D721Med (cell line): ENCODE results near the gene SLC29A2.

ENCODE experiments used
- DNase-seq: peaks from one replicate; pipeline ENCODE4 v3.0.0; 2011; ENCODE audit warnings: low spot score; ENCODE audit not compliant: insufficient read length
- FAIRE-seq: peaks from 2 replicates; lab custom pipeline; 2011; peaks lifted over from hg19 to GRCh38; lab: Jason Lieb, UNC
- TF ChIP-seq, protein P1 (sequence below): IDR thresholded peaks from 2 replicates; pipeline ENCODE4 v1.5.1; 2012; ENCODE audit warnings: mild to moderate bottlenecking, control low read depth; ENCODE audit not compliant: insufficient read depth; ENCODE audit errors: missing control alignments

SLC29A2 gene

DNA sequence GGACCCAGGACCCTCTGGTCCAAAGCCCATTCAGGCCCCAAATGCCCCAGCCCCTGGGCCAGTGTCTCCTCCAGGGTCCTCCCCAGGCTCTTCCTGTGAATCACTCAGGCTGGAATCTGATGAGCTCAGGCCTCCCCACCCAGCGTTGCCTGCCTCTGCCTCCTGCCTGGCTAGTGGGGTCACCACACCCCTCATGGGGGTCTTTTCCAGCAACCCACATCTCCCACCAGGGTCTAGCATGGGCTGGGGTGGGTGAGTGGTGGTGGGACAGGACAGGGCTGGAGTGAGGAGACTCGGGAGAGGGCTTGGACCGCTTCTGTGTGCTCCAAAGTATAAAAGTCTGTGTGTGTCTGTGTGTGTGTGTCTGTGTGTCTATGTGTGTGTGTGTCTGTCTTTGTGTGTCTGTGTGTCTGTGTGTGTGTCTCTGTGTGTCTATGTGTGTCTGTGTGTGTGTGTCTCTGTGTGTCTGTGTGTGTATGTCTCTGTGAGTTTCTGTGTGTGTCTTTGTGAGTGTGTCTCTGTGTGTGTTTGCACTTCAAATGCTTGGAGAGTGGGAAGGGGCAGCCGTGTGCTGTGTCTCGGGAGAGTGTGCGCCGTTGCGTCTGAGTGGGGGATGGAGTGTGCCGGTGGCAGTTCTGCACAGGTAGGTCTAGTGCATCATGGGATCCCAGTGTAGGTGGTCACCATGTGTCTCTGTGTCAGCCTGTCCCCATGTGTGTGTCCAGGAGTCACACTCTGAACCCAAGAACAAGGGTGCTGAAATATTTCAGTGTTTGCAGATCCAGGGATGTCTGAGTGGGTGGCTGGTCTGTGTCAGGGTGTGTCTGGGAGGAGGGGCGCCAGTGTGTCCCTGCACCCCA lies 44.2 kb downstream of the SLC29A2 start:
- TF ChIP-seq, protein P1, sequence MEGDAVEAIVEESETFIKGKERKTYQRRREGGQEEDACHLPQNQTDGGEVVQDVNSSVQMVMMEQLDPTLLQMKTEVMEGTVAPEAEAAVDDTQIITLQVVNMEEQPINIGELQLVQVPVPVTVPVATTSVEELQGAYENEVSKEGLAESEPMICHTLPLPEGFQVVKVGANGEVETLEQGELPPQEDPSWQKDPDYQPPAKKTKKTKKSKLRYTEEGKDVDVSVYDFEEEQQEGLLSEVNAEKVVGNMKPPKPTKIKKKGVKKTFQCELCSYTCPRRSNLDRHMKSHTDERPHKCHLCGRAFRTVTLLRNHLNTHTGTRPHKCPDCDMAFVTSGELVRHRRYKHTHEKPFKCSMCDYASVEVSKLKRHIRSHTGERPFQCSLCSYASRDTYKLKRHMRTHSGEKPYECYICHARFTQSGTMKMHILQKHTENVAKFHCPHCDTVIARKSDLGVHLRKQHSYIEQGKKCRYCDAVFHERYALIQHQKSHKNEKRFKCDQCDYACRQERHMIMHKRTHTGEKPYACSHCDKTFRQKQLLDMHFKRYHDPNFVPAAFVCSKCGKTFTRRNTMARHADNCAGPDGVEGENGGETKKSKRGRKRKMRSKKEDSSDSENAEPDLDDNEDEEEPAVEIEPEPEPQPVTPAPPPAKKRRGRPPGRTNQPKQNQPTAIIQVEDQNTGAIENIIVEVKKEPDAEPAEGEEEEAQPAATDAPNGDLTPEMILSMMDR = no peak
- FAIRE-seq = no peak
- DNase-seq = no peak

DNA sequence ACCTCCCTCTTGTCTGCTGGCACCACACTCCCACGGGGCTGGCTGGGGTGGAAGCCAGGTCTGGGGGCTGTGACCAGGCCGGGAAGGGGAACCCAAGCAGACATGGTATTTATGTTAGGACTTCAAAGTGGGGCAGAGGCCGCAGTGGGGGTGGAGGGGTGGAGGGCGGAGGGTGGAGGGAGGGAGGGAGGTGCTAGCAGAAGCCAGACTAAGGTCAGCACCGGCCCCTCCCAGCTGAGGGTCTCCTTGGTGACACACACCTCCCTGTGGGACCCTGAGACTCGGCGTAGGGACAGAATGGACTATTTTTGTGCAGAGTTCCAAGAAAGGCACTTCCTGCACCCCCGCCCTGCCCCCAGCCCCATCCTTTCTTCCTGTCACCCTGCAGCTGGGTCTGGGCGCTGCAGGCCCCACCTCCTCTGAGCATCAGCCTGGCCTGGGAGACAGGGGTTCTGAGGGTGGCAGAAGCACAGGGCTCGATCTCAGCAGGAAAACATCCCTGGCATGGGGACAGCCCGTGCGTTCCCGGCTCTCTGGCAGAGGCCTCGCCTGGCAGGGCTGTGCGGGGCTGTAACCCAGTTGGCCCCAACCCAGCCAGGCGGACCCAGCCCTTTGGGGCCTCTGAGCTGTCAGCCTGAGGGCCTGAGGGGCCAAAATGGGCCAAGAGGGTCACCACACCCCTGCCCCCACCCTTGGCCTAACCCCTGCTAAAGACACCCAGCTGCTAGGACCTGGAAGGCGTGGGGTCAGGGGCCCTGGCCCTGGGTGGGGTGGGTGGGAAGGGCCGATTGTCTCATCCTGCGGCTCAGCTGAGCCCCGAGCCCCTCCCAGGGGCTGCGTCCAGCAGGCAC lies 45.1 kb downstream of the SLC29A2 start:
- TF ChIP-seq, protein P1 = no peak
- FAIRE-seq (no peak), DNase-seq (no peak)

DNA sequence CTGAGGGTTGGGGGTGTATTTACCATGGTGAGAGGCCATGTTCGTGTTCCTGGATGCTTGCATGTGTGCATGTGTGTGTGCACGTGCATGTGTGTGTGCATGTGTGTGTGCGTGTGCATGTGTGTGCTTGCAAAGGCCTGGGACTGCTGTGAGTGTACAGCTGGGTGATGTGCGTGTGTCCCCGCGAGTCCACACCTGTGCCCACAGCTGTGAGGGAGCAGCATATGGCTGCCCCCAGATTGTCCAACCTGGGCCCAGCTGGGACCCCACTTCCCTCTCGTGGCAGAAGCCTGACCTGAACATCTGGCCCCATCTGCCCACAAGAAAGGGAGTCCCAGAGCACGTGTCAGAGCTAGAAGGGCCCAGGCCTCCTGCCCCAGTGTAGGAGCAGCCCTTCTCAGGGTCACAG lies 46.3 kb downstream of the SLC29A2 start:
- no peak for FAIRE-seq
- TF ChIP-seq, protein P1 = no peak
- DNase-seq = no peak

DNA sequence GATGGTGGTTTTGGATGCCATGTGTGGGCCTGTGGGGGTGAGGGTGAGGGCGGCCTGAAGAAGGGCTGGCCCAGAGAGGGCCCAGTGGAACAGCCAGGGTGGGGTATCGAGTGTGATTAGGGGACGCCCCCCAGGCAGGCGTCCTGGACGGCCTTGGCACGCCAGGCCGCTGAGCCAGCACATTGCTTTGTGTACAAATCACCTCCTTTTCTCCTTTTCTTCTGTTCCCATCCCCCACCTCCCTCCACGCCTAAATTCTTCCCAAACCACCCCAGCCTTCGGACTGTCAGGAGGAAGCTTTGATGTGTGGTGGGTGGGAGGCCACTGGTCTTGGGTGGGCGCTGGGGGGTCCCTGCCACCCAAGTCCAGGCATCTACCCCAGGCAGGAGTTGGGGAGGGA lies 46.9 kb downstream of the SLC29A2 start:
- no peak for DNase-seq
- TF ChIP-seq, protein P1 = no peak
- no peak for FAIRE-seq

DNA sequence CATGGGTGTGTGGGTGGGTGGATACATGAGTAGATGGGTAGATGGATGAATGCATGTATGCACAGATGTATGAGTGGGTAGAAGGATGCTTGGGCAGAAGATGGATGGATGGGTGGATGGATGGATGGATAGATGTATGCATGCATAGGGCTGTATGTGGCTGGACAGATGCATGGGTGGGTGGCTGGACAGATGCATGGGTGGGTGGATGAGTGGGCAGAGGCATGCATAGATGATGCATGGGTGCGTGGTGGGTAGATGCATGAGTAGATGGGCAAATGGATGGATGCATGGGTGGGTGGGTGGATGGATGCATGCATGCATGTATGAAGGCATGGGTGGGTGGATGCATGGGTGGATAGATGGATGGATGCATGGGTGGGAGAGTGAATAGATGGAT lies 47.9 kb downstream of the SLC29A2 start:
- TF ChIP-seq, protein P1 = no peak

DNA sequence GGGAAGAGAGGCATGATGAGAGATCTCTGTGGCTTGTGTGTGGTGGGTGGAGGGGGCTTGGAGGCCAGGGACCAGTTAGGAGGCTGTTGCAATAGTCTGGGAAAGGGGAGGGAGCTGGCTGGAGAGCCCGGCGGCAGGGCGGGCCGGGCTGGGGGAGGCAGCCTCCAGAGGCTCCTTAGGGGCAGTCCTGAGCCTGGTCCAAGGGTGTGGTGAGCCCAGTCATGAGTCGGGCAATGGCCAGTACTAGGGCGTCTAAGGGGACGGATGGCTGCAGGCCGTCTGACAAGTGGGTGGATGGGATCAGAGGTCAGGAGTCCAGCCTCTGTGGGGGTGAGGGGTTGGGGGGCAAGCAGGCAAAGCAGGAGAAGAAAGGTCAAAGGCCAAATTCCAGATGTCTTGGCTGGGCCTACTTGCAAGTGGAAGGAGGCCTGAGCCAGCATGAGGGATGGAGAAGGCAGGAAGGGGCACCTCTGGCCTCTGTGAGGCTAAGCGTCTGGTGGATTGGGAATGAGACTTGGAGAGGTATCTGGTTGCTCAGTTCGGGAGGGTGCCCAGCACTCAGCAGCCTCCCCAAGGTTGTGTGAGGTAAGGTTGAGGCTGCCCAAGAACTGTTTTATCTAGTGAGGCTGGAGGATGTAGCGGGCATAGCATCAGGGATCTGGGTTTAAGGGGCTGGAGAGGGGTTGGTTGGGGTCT lies 48.7 kb downstream of the SLC29A2 start:
- FAIRE-seq = no peak
- no peak for DNase-seq
- TF ChIP-seq, protein P1 = no peak

More for the DNA sequence above, 47.9 kb downstream of the SLC29A2 start:
- no peak for FAIRE-seq
- no peak for DNase-seq
